HEK293 (cell line): ENCODE data around the gene MAPK8IP3.

ENCODE experiments used
- MEIS1 ChIP-seq: sonication (generic); formaldehyde crosslinking; IDR thresholded peaks from 2 replicates; pipeline ENCODE4 v1.8.1; 2022; ENCODE audit warnings: missing genetic modification reagents, mild to moderate bottlenecking, borderline replicate concordance
- TCF7L2 ChIP-seq: IDR thresholded peaks from 2 replicates; pipeline ENCODE4 v1.6.1; 2011; ENCODE audit warnings: low read depth, mild to moderate bottlenecking, inconsistent platforms, low read length, moderate library complexity, borderline replicate concordance
- ZBTB17 ChIP-seq: fragments of 450-650 bp; formaldehyde crosslinking; IDR thresholded peaks from 2 replicates; pipeline ENCODE4 v1.5.1; 2016; ENCODE audit warnings: missing biosample characterization, missing genetic modification characterization
- ZNF24 ChIP-seq: fragments of 450-650 bp; formaldehyde crosslinking; IDR thresholded peaks from 2 replicates; pipeline ENCODE4 v1.5.1; 2016; ENCODE audit warnings: missing biosample characterization, missing genetic modification characterization
- ZNF274 ChIP-seq, 2 experiments: fragments of 200-500 bp in 1 of 2; fragments of 450-650 bp in 1 of 2; sonication (Bioruptor generic) in 1 of 2; formaldehyde crosslinking in 1 of 2; IDR thresholded peaks; 2 replicates each; pipeline versions ENCODE4 v1.5.1 to v1.6.1; 2014 to 2016; ENCODE audit warnings: borderline replicate concordance in 1 of 2, inconsistent platforms in 1 of 2, low read length in 1 of 2, missing biosample characterization in 1 of 2, missing genetic modification characterization in 1 of 2
- ZNF416 ChIP-seq: fragments of 450-650 bp; formaldehyde crosslinking; IDR thresholded peaks from 2 replicates; pipeline ENCODE4 v1.5.1; 2016; ENCODE audit warnings: missing biosample characterization, missing genetic modification characterization
- ZNF707 ChIP-seq: fragments of 450-650 bp; formaldehyde crosslinking; IDR thresholded peaks from 2 replicates; pipeline ENCODE4 v1.5.1; 2016; ENCODE audit warnings: missing biosample characterization, missing genetic modification characterization
- TF ChIP-seq, protein P1 (sequence below): fragments of 450-650 bp; formaldehyde crosslinking; IDR thresholded peaks from 2 replicates; pipeline ENCODE4 v1.5.1; 2016; ENCODE audit warnings: missing biosample characterization, missing genetic modification characterization
- TF ChIP-seq, protein P2 (sequence below): fragments of 450-650 bp; formaldehyde crosslinking; IDR thresholded peaks from 2 replicates; pipeline ENCODE4 v1.5.1; 2016; ENCODE audit warnings: missing biosample characterization, missing genetic modification characterization
- TF ChIP-seq, protein P3 (sequence below): fragments of 450-650 bp; formaldehyde crosslinking; IDR thresholded peaks from 2 replicates; pipeline ENCODE4 v1.5.1; 2016; ENCODE audit warnings: missing biosample characterization, missing genetic modification characterization

DNA sequence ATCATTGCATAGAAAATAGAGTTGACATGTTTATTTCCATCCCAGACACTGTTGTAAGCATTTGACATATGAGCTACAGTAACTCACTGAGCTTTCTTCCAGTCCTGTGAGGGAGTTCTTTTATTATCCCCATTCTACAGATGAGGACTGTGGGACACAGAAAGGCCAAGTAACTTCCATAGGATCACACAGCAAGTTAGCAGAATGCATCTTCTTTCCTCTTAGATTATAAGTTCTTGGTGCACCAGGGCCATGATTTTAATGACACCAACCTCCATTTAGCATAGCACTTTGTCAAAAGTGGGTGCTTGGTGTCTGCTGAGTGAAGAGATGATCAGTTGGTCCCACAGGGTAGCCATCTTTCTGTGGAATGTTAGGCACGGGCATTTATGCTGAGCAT, 15.2 kb upstream of the MAPK8IP3 start:
- TF ChIP-seq, protein P1, sequence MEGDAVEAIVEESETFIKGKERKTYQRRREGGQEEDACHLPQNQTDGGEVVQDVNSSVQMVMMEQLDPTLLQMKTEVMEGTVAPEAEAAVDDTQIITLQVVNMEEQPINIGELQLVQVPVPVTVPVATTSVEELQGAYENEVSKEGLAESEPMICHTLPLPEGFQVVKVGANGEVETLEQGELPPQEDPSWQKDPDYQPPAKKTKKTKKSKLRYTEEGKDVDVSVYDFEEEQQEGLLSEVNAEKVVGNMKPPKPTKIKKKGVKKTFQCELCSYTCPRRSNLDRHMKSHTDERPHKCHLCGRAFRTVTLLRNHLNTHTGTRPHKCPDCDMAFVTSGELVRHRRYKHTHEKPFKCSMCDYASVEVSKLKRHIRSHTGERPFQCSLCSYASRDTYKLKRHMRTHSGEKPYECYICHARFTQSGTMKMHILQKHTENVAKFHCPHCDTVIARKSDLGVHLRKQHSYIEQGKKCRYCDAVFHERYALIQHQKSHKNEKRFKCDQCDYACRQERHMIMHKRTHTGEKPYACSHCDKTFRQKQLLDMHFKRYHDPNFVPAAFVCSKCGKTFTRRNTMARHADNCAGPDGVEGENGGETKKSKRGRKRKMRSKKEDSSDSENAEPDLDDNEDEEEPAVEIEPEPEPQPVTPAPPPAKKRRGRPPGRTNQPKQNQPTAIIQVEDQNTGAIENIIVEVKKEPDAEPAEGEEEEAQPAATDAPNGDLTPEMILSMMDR, result no peak
- TF ChIP-seq ZNF707 (tag by site-specific recombination) (no peak), ZBTB17 (tag by site-specific recombination) (no peak), ZNF416 (tag by site-specific recombination) (no peak), TCF7L2 (no peak), MEIS1 (CRISPR knock-in tag) (no peak), ZNF274 (IDR thresholded peaks at IDR 0.05; ENCODE audit: low read length) (no peak), ZNF274 (tag by site-specific recombination; IDR thresholded peaks at IDR 0.05; ENCODE audit: borderline replicate concordance) (no peak), ZNF24 (tag by site-specific recombination) (no peak)
- TF ChIP-seq, protein P2, sequence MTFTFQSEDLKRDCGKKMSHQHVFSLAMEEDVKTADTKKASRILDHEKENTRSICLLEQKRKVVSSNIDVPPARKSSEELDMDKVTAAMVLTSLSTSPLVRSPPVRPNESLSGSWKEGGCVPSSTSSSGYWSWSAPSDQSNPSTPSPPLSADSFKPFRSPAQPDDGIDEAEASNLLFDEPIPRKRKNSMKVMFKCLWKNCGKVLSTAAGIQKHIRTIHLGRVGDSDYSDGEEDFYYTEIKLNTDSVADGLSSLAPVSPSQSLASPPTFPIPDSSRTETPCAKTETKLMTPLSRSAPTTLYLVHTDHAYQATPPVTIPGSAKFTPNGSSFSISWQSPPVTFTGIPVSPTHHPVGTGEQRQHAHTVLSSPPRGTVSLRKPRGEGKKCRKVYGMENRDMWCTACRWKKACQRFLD (tag by site-specific recombination), result no peak
- TF ChIP-seq, protein P3, sequence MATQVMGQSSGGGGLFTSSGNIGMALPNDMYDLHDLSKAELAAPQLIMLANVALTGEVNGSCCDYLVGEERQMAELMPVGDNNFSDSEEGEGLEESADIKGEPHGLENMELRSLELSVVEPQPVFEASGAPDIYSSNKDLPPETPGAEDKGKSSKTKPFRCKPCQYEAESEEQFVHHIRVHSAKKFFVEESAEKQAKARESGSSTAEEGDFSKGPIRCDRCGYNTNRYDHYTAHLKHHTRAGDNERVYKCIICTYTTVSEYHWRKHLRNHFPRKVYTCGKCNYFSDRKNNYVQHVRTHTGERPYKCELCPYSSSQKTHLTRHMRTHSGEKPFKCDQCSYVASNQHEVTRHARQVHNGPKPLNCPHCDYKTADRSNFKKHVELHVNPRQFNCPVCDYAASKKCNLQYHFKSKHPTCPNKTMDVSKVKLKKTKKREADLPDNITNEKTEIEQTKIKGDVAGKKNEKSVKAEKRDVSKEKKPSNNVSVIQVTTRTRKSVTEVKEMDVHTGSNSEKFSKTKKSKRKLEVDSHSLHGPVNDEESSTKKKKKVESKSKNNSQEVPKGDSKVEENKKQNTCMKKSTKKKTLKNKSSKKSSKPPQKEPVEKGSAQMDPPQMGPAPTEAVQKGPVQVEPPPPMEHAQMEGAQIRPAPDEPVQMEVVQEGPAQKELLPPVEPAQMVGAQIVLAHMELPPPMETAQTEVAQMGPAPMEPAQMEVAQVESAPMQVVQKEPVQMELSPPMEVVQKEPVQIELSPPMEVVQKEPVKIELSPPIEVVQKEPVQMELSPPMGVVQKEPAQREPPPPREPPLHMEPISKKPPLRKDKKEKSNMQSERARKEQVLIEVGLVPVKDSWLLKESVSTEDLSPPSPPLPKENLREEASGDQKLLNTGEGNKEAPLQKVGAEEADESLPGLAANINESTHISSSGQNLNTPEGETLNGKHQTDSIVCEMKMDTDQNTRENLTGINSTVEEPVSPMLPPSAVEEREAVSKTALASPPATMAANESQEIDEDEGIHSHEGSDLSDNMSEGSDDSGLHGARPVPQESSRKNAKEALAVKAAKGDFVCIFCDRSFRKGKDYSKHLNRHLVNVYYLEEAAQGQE, result no peak
